Measurements from ENCODE around the gene KMT2B.

The KMT2B gene

DNA sequence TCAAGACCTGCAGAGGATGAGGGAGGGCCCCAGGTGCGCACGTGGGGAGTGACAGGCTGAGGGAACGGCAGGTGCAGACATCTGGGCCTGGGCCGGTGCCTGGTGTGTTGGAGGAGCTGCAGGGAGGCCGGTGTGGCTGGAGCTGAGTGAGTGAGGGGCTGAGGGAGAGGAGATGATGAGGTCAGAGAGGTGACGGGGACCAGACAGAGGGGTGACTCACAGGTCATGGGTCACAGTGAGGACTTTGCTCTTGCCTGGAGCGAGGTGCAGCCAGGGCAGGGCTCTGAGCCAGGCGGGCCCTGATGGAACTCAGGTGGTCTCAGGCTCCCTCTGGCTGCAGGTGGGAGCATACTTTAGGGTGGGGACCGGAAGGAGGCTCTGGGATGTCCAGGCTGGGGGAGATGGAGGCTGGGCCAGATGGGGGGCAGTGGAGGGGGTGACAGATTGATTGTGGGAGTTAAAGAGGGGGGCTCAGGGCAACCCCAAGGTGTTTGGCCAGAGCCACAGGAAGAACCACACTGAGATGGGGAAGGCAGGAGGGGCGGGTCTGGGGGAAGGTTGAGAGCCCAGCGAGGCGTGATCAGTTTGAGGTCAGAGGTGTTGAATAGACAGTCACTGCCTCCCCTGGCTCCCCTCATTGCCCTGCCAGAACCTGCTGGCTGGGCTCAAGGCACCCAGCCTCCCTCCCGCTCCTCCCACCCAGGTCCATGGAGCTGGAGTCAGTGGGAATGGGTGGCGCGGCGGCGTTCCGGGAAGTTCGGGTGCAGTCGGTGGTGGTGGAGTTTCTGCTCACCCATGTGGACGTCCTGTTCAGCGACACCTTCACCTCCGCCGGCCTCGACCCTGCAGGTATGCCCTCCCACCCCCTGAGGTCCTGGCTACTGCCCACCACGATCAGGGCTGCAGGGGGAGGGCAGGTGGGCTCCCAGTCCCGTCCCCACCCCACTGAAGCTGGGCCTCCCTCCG is 65.9 kb downstream of the KMT2B start:
- no peak overlapping the region for H3K4me3 ChIP-seq
- in situ Hi-C loops (cut with MboI; ENCODE audit: low sequenced_read_pairs): no loop called here
- H3K27me3 ChIP-seq (ENCODE audit: low read depth): no peaks in the 10 kb centered on the region
- no peaks in the 10 kb centered on the region for H3K9me3 ChIP-seq
- DNase-seq (ENCODE audit: low spot score in 2 of 2): no peak
- H3K4me1 ChIP-seq: no peaks in the 10 kb centered on the region
- H3K36me3 ChIP-seq (replicated peaks): no peaks in the 10 kb centered on the region

DNA sequence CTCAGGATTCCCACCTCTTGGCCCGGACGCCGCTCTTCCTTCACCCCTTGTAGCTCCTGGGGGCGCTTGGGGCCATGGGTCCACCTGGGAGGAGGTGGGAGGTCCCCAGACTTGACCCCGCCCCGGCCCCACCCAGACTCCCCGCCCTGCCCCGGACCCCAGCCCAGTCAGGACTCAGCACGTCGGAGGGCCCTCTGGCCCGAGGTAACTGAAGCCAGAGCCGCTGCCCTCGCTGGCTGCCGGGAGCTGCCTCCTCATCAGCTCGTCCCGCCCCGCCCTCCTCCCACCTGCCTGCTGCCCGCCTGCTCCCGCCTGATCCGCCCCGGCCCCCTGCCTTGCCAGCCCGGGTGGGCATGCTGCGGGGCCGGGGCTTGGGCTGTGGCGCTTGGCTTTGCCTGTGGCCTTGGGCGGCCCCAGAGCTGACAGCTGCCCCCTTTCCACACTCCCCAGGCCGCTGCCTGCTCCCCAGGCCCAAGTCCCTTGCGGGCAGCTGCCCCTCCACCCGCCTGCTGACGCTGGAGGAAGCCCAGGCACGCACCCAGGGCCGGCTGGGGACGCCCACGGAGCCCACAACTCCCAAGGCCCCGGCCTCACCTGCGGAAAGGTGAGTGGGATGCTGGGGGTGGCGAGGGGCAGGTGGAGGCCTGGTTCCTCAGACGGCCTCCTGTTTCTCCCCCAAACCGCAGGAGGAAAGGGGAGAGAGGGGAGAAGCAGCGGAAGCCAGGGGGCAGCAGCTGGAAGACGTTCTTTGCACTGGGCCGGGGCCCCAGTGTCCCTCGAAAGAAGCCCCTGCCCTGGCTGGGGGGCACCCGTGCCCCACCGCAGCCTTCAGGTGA is 66.9 kb downstream of the KMT2B start:
- Histone ChIP-seq H3K4me3 (no peak overlapping the region), H3K4me1 (no peaks in the 10 kb centered on the region), H3K36me3 (replicated peaks) (no peaks in the 10 kb centered on the region), H3K9me3 (no peaks in the 10 kb centered on the region), H3K27me3 (ENCODE audit: low read depth) (no peaks in the 10 kb centered on the region)
- in situ Hi-C loops (cut with MboI; ENCODE audit: low sequenced_read_pairs): no loop called here
- DNase-seq (ENCODE audit: low spot score in 2 of 2): no peak

DNA sequence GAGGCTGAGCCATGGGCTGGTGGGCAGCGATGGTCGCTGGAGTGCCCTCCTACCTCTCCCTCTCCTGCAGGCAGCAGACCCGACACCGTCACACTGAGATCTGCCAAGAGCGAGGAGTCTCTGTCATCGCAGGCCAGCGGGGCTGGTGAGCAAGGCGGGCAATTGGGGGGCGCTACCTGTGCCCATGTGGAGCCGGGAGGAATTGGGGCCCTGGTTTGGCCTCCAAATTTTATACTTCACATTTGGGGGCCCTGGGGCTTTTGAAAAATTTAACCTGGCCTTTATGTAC is 67.5 kb downstream of the KMT2B start:
- Histone ChIP-seq H3K4me1 (no peaks in the 10 kb centered on the region), H3K9me3 (no peaks in the 10 kb centered on the region), H3K4me3 (no peak overlapping the region), H3K36me3 (replicated peaks) (no peaks in the 10 kb centered on the region), H3K27me3 (ENCODE audit: low read depth) (no peaks in the 10 kb centered on the region)
- in situ Hi-C loops (cut with MboI; ENCODE audit: low sequenced_read_pairs): no loop called here
- no peak for DNase-seq (ENCODE audit: low spot score in 2 of 2)

DNA sequence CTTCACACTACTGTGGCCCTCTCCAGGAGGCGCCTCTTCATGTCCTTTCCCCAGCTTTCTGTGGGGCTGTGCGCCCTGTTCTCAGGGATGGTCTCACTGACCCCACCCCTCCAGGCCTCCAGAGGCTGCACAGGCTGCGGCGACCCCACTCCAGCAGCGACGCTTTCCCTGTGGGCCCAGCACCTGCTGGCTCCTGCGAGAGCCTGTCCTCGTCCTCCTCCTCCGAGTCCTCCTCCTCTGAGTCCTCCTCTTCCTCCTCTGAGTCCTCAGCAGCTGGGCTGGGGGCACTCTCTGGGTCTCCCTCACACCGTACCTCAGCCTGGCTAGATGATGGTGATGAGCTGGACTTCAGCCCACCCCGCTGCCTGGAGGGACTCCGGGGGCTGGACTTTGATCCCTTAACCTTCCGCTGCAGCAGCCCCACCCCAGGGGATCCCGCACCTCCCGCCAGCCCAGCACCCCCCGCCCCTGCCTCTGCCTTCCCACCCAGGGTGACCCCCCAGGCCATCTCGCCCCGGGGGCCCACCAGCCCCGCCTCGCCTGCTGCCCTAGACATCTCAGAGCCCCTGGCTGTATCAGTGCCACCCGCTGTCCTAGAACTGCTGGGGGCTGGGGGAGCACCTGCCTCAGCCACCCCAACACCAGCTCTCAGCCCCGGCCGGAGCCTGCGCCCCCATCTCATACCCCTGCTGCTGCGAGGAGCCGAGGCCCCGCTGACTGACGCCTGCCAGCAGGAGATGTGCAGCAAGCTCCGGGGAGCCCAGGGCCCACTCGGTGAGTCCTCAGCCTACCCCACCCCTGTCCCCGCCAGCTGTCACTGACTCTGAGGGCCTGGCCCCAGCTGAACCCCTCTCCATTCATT is 68.7 kb downstream of the KMT2B start:
- Histone ChIP-seq H3K4me3 (no peak overlapping the region), H3K36me3 (replicated peaks) (no peaks in the 10 kb centered on the region), H3K4me1 (no peaks in the 10 kb centered on the region), H3K27me3 (ENCODE audit: low read depth) (no peaks in the 10 kb centered on the region), H3K9me3 (no peaks in the 10 kb centered on the region)
- in situ Hi-C loops (cut with MboI; ENCODE audit: low sequenced_read_pairs): no loop called here
- no peak for DNase-seq (ENCODE audit: low spot score in 2 of 2)

DNA sequence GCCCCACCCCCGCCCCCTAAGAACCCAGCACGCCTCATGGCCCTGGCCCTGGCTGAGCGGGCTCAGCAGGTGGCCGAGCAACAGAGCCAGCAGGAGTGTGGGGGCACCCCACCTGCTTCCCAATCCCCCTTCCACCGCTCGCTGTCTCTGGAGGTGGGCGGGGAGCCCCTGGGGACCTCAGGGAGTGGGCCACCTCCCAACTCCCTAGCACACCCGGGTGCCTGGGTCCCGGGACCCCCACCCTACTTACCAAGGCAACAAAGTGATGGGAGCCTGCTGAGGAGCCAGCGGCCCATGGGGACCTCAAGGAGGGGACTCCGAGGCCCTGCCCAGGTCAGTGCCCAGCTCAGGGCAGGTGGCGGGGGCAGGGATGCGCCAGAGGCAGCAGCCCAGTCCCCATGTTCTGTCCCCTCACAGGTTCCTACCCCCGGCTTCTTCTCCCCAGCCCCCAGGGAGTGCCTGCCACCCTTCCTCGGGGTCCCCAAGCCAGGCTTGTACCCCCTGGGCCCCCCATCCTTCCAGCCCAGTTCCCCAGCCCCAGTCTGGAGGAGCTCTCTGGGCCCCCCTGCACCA is 69.5 kb downstream of the KMT2B start:
- no peak for DNase-seq (ENCODE audit: low spot score in 2 of 2)
- Histone ChIP-seq H3K36me3 (replicated peaks) (no peaks in the 10 kb centered on the region), H3K4me3 (no peak overlapping the region), H3K9me3 (no peaks in the 10 kb centered on the region), H3K27me3 (ENCODE audit: low read depth) (no peaks in the 10 kb centered on the region), H3K4me1 (no peaks in the 10 kb centered on the region)
- in situ Hi-C loops (cut with MboI; ENCODE audit: low sequenced_read_pairs): no loop called here
